Adrenal gland (tissue), 5 donors: ENCODE data around the gene RHOH.

Source experiments
- POLR2A ChIP-seq, 2 donors: fragments of 450-650 bp; IDR thresholded peaks; one replicate each; pipeline ENCODE4 v1.6.1; 2017; ENCODE audit warnings: antibody characterized with exemption in 2 of 2, mild to moderate bottlenecking in 2 of 2, moderate library complexity in 1 of 2
- TF ChIP-seq, protein P1 (sequence below), 6 experiments: fragments of 450-650 bp in 4 of 6; fragments of 200-600 bp in 2 of 6; sonication (generic) in 1 of 6; IDR thresholded peaks; 1 replicate in 5 of 6; 2 replicates in 1 of 6; pipeline versions ENCODE4 v1.5.1 to v1.8.0; 2016 to 2021; ENCODE audit warnings: antibody characterized with exemption in 6 of 6, mild to moderate bottlenecking in 2 of 6, moderate library complexity in 1 of 6
- donor health status: DM: no; HTN: no; CAD: no.

DNA sequence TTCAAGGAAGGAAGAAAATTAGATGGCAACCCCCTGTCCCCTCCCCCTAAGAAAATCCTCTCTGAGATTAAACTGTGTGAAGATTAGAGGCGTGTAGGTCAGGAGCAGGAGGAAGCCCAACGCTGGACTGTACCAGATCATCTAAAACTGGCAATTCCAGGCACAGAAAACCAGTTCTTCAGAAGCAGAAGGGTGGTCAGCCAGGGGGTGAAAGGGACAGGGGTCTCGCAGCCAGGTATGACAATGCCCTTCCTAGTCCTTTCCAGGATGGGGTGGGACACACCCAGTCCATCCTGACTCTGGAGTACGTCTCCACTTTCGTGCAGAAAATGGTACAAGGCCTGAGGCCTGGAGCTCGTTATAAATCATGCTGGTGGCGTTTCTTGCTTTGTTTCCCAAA lies 3.3 kb upstream of the RHOH start:
- TF ChIP-seq POLR2A (IDR thresholded peaks at IDR 0.05): no peak
- TF ChIP-seq, protein P1, sequence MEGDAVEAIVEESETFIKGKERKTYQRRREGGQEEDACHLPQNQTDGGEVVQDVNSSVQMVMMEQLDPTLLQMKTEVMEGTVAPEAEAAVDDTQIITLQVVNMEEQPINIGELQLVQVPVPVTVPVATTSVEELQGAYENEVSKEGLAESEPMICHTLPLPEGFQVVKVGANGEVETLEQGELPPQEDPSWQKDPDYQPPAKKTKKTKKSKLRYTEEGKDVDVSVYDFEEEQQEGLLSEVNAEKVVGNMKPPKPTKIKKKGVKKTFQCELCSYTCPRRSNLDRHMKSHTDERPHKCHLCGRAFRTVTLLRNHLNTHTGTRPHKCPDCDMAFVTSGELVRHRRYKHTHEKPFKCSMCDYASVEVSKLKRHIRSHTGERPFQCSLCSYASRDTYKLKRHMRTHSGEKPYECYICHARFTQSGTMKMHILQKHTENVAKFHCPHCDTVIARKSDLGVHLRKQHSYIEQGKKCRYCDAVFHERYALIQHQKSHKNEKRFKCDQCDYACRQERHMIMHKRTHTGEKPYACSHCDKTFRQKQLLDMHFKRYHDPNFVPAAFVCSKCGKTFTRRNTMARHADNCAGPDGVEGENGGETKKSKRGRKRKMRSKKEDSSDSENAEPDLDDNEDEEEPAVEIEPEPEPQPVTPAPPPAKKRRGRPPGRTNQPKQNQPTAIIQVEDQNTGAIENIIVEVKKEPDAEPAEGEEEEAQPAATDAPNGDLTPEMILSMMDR (IDR thresholded peaks at IDR 0.05): no peak
